ENCODE measurements around the gene DEPP1. TPM values are rescaled to one million over a fixed set of nuclear protein-coding genes. Genes with fewer than 3 reads are reported as not detected.
A peak's percentile ranks its signal among the peaks of the same experiment; 100 is the strongest.

Gene DEPP1
- total and polyA plus RNA-seq, 2 of the 13 experiments (the other 11 are each of a cell fraction or from before 2014, with no cell fraction given) = 14.8 to 270 TPM

GRCh38 chr10:44980309-44981171, 1.9 kb upstream of the DEPP1 start (continued):
- TF ChIP-seq SETDB1 (CRISPR knock-in tag; IDR thresholded peaks at IDR 0.05; ENCODE audit: borderline replicate concordance) (no peak), CERS6 (CRISPR knock-in tag; IDR thresholded peaks at IDR 0.05) (no peak), U2AF2 (IDR thresholded peaks at IDR 0.05; ENCODE audit: low read depth, low read length) (no peak), RFX3 (CRISPR knock-in tag; IDR thresholded peaks at IDR 0.05) (no peak), ZNF724P (CRISPR knock-in tag; IDR thresholded peaks at IDR 0.05; ENCODE audit: borderline replicate concordance) (no peak; the same call in 1 of the 2 replicates), ZNF382 (CRISPR knock-in tag; IDR thresholded peaks at IDR 0.05; ENCODE audit: borderline replicate concordance) (no peak)

GRCh38 chr10:44979281-44980191, 927 bp upstream of the DEPP1 start:
- H3K4me1 ChIP-seq (ENCODE audit: insufficient read depth, low read length) = peaks cover 70% of the 10 kb centered on the region
- ChIA-PET POLR2A (interaction anchor here (1.0 to 12.6 kb wide), 22 partner anchors 11 to 1570 kb away, joined by 3 to 863 read pairs (median 7); partner anchors contain the start of genes HNRNPF, RASSF4, TMEM72 and ZNF22), CTCF (ENCODE audit: low intra/inter-chr PET ratio, low total read pairs) (no interaction called here)
- peak overlapping the region in 1 of 3 experiments; percentile 89; a peak in 2 of 6 replicates for H3K4me3 ChIP-seq (replicated peaks in 1 of 3; ENCODE audit: insufficient read depth in 1 of 3, low read depth in 2 of 3, low read length in 3 of 3)
- BruUV-seq (replicated peaks) = no TSS peak
- in situ Hi-C loops (cut with HindIII; ENCODE audit: extremely low pct_ligation_motif_present, low pct_unique_long_range_greater_than_20kb) (loop anchor here (5.0 kb wide), 1 partner anchor 47 kb away; no protein-coding TSS in a partner anchor), intact Hi-C loops (cut with micrococcal nuclease; ENCODE audit: unreplicated experiment) (no loop called here)
- H3K27me3 ChIP-seq (ENCODE audit: control insufficient read depth in 1 of 2, insufficient read depth in 2 of 2, low read length in 2 of 2) = no peaks in the 10 kb centered on the region; a peak in 1 of 5 replicates
- H3K79me2 ChIP-seq (ENCODE audit: insufficient read depth, low read length) = peaks cover 33% of the 10 kb centered on the region
- no peaks in the 10 kb centered on the region for H3K9me3 ChIP-seq (ENCODE audit: low read length)
- H3K27ac ChIP-seq (ENCODE audit: extremely low read length, insufficient read depth, low read length) = peak overlapping the region; percentile 97
- 87% methylated on average over 10 of the region's 13 CpGs for WGBS (ENCODE audit: low lambda C conversion rate)
- H3K4me2 ChIP-seq (ENCODE audit: low read depth, low read length) = peak overlapping the region; percentile 90
- peaks cover 34% of the 10 kb centered on the region for H4K20me1 ChIP-seq (ENCODE audit: insufficient read depth, low read length)
- ATAC-seq (no peak), DNase-seq (ENCODE audit: low spot score) (no peak), FAIRE-seq (no peak)
- no peak overlapping the region for H2AFZ ChIP-seq (ENCODE audit: low read length)
- H3K9ac ChIP-seq (ENCODE audit: insufficient read depth, low read depth, low read length) = peak overlapping the region; percentile 72
- H3K36me3 ChIP-seq (replicated peaks in 1 of 2; ENCODE audit: control insufficient read depth in 1 of 2, insufficient read depth in 2 of 2, low read length in 2 of 2) = peaks cover 3 to 35% of the 10 kb centered on the region in 2 experiments; a peak in 3 of 5 replicates
- TF ChIP-seq FOSL1 (CRISPR knock-in tag; IDR thresholded peaks at IDR 0.05; ENCODE audit: borderline replicate concordance) (no peak), ZFP91 (CRISPR knock-in tag; IDR thresholded peaks at IDR 0.05; ENCODE audit: borderline replicate concordance) (no peak), ZNF556 (CRISPR knock-in tag; IDR thresholded peaks at IDR 0.05; ENCODE audit: borderline replicate concordance) (no peak), HCFC1 (IDR thresholded peaks at IDR 0.05; ENCODE audit: low read depth, low read length) (no peak), SAFB2 (CRISPR knock-in tag; IDR thresholded peaks at IDR 0.05; ENCODE audit: borderline replicate concordance, low read depth) (no peak), ZNF644 (CRISPR knock-in tag; IDR thresholded peaks at IDR 0.05; ENCODE audit: low read depth) (no peak), ZNF781 (CRISPR knock-in tag; IDR thresholded peaks at IDR 0.05; ENCODE audit: borderline replicate concordance, not compliant biosample characterization) (no peak), KAT7 (CRISPR knock-in tag; IDR thresholded peaks at IDR 0.05; ENCODE audit: borderline replicate concordance) (0 out of 2 replicates have a peak, but pooled peaks have one; percentile 12), KDM4B (CRISPR knock-in tag; IDR thresholded peaks at IDR 0.05) (0 out of 2 replicates have a peak, but pooled peaks have one; percentile 8), KMT2A (CRISPR knock-in tag; IDR thresholded peaks at IDR 0.05) (no peak), NFATC3 (CRISPR knock-in tag; IDR thresholded peaks at IDR 0.05) (no peak), MBNL3 (CRISPR knock-in tag; conservative IDR thresholded peaks at IDR 0.05) (no peak), ZNF891 (CRISPR knock-in tag; IDR thresholded peaks at IDR 0.05) (peak; percentile 28; the same call in 1 of the 2 replicates)
